AG08396 (cell line): ENCODE data around the gene TPST2.

Experiments
- DNase-seq: peaks from one replicate; pipeline ENCODE4 v3.0.0; 2012; ENCODE audit warnings: low spot score, mixed read lengths

TPST2 gene

DNA sequence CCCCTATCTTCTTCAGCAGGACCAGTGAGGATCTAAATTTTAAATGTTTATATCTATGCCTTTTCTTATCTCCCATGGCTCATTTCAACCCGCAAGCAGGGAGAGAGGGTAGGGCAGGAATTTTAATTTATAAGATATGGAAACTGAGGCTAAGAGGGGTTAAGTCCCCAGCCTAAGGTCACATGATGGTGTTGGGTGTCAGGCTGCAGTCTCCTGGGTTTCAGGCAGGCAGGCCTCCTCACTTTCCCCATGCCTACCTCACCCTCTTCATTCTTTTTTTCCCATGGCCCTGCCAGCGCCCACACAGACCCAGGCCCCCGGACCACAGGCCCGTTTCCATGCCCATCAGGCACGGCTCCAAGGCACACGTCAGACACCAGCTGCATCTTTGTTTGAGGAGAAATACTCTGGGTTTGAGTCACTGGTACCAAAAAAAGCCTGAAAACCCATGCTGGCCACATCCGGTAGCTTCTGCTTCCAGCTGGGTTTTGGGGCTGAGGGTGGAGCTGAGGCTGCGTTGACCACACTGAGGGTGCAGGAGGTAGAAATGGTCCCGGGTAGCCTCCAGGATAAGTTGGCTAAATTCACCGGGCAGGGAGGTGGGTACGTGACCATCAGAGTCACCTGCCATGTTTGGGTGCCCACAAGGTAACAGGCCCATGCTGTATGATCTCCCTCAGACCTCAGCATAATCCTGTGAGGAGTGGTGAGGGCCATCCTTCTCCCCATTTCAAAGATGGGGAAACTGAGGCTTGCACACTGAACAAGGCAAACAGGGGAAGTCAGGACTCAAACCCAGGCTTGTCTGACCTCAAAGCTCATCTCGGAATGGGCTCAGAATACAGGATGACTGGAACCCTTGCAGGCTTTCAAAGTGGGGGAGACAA lies 20.4 kb upstream of the TPST2 start:
- peak; percentile 88 for DNase-seq

DNA sequence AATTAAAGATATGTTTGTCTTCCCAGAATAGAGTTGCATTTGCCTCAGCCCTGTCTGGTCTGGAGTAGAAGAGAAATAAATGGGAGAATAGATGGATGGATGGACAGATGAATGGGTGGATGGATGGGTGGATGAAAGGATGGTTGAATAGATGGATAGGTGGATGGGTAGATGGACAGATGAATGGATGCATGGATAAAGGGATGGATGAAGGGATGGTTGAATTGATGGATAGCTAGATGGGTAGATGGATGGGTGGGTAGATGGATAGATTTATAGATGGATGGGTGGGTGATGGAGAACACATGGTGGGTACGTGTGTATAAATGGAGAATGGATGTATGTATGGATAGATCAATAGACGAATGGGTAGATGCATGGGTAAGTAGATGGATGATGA lies 19.4 kb upstream of the TPST2 start:
- no peak for DNase-seq

DNA sequence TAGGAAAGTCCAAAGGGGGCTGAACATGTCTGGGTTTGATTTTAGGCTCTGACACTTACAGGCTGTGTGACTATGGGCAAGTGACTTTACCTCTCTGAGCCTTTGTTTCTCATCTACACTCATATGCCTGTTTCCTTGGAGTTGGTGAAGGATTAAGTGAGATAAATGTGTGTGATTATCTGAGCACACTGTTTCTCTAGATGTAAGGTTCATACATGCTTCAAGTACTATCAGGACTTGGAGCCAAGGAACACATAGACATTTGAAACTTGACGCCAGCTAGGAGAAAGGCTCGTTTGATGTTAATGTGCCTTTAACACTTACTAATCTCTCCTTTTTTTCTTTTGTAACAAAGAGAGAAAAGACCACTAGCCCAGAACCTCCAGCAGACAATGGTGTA lies 18.2 kb upstream of the TPST2 start:
- no peak for DNase-seq

DNA sequence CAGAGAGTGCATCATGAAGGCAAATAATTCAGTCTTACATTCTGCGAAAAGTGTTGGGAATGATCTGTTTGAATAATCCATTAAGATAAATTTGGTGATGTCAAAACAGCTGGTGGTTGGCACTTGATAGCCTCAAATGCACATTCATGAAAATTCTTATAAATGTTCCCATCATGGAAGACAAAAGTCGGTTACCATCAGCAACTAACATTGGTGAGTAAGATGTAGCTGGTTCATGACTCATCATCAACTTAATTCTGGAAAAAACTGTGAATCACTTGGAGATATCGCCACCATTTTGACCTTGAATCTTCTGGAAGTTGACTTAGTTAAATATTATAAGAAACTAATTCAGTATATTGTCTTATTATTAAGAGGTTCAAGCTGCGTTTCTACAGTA lies 16.7 kb upstream of the TPST2 start:
- DNase-seq: peak; percentile 56

DNA sequence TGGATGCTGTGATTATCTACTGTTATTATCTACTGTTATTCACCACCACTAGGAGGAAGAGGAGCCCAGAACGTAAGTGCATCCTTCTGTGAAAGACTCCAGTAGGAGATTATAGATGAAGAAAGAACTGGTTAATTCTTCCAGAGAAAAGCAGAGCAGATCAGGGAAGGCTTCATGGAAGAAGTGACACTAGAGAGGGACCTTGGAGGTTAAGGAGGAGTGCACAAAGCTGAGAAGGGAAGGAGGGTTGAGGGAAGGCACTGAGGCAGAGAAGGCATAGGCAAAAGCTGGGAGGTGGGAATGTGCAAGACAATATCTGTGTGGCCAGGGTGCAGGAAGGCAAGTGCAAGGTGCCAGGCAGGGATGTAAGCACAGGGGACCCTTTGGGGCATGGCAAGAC lies 14.4 kb upstream of the TPST2 start:
- DNase-seq: no peak

DNA sequence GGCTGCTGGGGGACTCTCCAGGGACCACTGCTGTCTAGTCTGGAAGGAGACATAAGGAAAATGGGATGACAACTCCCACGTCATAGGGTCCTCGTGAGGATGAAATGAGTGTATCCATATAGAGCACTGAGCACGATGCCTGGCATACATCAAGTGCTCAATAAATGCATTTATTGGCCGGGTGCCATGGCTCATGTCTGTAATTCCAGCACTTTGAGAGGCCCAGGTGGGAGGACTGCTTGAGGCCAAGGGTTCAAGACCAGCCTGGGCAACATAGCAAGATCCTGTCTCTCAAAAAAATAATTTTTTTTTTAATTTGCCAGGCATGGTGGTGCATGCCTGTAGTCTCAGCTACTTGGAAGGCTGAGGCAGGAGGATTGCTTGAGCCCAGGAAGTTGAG lies 12.2 kb upstream of the TPST2 start:
- no peak for DNase-seq

DNA sequence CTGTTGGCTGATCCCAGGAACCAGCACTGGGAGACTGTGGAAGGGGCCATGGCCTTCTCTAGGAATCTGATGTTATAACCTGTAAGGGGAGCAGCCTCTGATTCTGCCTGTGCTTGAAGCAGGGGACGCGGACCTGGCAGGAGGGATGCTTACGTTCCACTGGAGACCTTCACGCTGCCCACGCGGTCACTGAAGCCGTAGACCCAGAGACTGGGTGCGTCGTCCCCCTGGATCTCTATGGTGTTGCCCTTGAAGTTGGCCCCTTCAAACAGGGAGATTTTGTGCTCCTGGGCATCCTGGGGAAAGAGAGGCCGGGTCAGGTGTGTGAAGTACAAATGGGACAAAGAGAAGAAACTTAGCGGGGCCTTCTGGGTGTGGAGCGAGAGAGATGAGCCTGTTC lies 11.8 kb upstream of the TPST2 start:
- no peak for DNase-seq

DNA sequence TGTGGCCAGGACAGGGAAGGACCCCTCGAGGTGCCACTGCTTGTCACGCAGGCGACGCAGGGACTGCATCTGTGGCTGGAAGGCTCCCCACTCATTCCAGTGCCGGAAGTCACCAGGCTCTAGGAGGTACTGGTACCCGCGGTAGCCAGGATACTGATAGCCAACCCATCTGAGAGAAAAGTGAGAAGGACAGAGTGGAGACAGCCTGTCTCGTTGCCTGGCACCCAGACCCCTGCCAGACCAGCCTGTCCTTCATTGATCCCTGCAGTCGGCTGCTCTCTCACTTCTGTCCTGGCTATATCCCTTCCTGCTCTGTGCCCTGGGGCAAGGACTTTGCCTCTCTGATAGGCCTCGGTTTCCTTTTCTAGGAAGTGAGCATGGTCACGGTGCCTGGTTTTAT lies 9.6 kb upstream of the TPST2 start:
- no peak for DNase-seq

DNA sequence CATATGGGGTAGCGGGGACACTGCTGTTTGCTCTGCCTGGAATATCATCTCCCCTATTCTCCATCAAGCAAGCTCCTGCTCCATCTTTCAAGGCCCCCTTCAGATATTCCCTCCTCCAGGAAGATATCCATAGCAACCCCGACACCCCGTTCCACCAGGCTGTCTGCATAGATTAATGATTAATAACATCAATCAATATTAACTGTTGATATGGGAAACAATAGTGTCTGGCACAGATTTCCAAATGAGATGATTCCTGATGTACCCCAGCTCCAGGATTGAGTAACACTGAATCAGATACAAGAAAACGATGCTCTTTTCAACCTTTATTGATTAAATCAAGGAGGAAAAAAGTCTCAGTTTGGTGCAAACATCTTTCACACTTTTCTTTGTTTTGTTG lies 7.5 kb upstream of the TPST2 start:
- no peak for DNase-seq

GRCh38 chr22:26597026-26597425 lies 7.1 kb upstream of the TPST2 start:
- no peak for DNase-seq

GRCh38 chr22:26593763-26594162 lies 3.8 kb upstream of the TPST2 start:
- DNase-seq: no peak

DNA sequence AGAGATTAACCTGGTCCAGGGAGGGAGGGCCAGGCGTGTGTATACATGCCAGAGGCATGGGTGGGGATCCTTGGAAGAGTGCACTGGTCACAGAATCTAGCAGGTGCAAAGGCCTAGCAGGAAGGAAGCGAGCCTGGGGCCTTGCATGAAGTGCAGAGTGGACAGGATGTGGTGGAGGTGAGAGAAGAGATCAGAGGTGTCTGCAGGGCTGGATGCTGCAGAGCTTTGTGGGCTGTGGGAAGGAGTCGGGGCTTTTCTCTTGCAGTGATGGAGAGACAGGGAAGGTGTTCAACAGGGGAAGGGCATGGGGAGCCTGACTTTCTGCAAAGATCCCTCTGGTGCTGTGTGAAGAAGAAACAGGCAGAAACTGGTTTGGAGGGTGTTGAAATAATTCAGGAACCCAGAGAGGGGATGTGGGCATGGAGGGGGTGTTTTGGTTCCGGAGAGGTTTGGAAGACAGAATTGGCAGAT lies 2.5 kb upstream of the TPST2 start:
- no peak for DNase-seq

DNA sequence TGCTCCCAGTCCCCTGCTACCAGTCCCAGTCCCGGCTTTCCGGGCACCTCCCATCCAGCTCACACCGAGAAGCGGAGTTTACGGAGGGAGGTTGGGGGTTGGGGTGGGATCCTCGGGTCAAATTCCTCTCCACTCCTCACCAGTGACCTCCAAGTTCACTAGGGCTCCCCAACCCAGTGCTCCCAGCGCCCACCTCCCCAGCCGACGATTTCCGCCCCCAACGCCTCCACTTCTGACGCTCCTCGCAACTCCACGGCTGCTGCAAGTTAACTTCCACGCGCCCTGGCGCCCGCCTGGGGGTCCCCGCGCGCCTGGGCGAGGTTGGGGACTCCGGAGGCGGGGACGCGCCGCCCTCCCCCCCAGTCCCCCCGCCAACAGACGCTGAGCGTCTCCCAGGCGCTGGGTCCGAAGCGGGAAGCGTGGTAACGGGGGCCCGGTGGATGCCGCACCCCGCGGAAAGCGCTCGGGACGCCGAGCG lies 526 bp downstream of the TPST2 start:
- peak; percentile 46 for DNase-seq

- no peak for DNase-seq
Observed at GRCh38 chr22:26588729-26589366, 1.1 kb downstream of the TPST2 start.

DNA sequence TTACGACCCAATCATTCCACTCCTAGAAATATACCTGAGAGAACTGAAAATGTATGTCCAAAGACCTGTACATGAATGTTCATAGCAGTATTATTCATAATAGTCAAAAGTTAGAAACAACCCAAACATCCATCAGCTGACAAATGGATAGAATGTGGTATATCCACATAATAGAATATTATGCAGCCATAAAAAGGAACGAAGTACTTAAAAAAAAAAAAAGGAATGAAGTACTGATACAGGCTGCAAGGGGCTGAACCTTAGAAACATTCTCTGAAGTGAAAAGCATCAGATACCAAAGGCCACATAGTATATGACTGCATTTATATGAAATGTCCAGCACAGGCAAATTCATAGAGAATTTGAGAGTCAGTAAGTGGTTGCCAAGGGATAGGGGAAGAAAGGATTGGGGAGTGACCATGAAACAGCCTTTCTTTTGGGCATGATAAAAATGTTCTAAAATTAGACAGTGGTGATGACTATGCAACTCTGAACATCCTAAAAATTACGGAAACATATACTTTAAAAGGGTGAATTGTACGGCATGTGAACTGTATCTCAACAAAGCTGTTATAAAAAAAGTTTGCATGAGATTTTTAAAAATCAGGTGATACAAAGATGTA lies 1.8 kb downstream of the TPST2 start:
- peak; percentile 21 for DNase-seq

GRCh38 chr22:26586556-26587325 lies 3.2 kb downstream of the TPST2 start:
- no peak for DNase-seq

GRCh38 chr22:26585104-26585790 lies 4.7 kb downstream of the TPST2 start:
- DNase-seq: peak; percentile 63

DNA sequence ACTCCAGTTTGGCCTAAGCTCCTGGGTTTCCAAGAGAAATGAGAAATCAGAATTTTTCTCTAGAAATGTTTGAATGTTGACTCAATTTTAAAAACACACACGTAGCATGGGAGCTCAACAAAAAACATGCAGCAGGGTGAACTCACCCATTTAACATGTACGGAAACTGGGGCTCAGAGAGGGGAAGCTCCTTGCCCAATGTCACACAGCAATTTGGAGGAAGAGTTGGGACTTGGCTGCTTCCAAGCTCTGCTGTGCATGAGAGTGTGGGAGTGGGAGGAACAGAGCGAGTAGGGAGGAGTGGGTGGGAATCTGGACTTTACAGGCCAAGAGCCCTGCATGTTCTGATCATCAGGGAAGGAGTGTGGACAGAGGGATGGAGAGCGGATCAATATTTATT lies 5.9 kb downstream of the TPST2 start:
- no peak for DNase-seq

GRCh38 chr22:26581633-26582168 lies 8.2 kb downstream of the TPST2 start:
- no peak for DNase-seq

GRCh38 chr22:26581026-26581425 lies 8.9 kb downstream of the TPST2 start:
- no peak for DNase-seq

- DNase-seq: no peak
Observed at GRCh38 chr22:26580240-26580962, 9.5 kb downstream of the TPST2 start.
